HCT116 (cell line): ENCODE measurements around the gene SCARF1. TPM values are rescaled to one million over a fixed set of nuclear protein-coding genes. Genes with fewer than 3 reads are reported as not detected.

Experiments
- ATAC-seq: fragments of 200-7000 bp; cut with Tn5 transposase; 2 replicates; pipeline ENCODE4 v1.9.1; 2020; ENCODE audit warnings: mild to moderate bottlenecking, moderate library complexity
- BruUV-seq: library from RNA; stranded (reverse); fragments of 400-500 nt; replicated peaks from 2 replicates; lab custom pipeline; 2021; lab: Mats Ljungman, UMichigan
- CTCF ChIA-PET: fragments of 300-600 bp; sonication (Branson Sonifier 250); formaldehyde crosslinking; loops from one replicate; lab custom pipeline; 2021; ENCODE audit warnings: antibody characterized with exemption; lab: Charles Lee
- POLR2A ChIA-PET: fragments of 300-600, 350-600 bp; sonication (Branson Sonifier 250); formaldehyde crosslinking; loops from one replicate; lab custom pipeline; 2021; ENCODE audit warnings: antibody characterized with exemption; lab: Charles Lee
- RAD21 ChIA-PET, 2 experiments: fragments of 300-600 bp; sonication (Branson Sonifier 250); formaldehyde crosslinking; loops; one replicate each; lab custom pipeline; 2023; ENCODE audit warnings: low total read pairs in 2 of 2; ENCODE audit not compliant: uncharacterized antibody in 2 of 2, unreplicated experiment in 2 of 2, low non-redundant PET in 1 of 2; lab: Charles Lee
- DNase-seq: peaks from one replicate; pipeline ENCODE4 v3.0.0-alpha.2; 2010; ENCODE audit warnings: low read depth, low spot score
- H2AFZ ChIP-seq: fragments of 200-600 bp; shearing (Covaris generic), sonication (generic); 2 replicates; pipeline ENCODE4 v1.6.1; 2017; ENCODE audit warnings: low read depth, mixed run types, mixed read lengths, antibody characterized with exemption, low read length; ENCODE audit not compliant: poor library complexity, severe bottlenecking
- H3K27ac ChIP-seq: 2 replicates; pipeline ENCODE4 v1.5.1; 2012; ENCODE audit warnings: low read depth, low read length
- H3K27me3 ChIP-seq: fragments of 200-600 bp; sonication (generic); 2 replicates; pipeline ENCODE4 v1.6.1; 2016; ENCODE audit warnings: mixed run types, low read length, mixed read lengths; ENCODE audit not compliant: insufficient read depth
- H3K36me3 ChIP-seq, 2 experiments: fragments of 200-500 bp in 1 of 2; fragments of 200-600 bp in 1 of 2; sonication (Bioruptor generic) in 1 of 2; sonication (generic) in 1 of 2; 2 replicates each; pipeline versions ENCODE4 v1.5.1 to v1.6.1; 2014 to 2016; ENCODE audit warnings: low read length in 2 of 2, inconsistent platforms in 1 of 2, mixed read lengths in 1 of 2, mixed run types in 1 of 2; ENCODE audit not compliant: insufficient read depth in 2 of 2, control insufficient read depth in 1 of 2
- H3K4me1 ChIP-seq, 2 experiments: fragments of 200-600 bp in 1 of 2; sonication (generic) in 1 of 2; 2 replicates each; pipeline versions ENCODE4 v1.5.1 to v1.6.1; 2012 to 2017; ENCODE audit warnings: low read length in 2 of 2, inconsistent platforms in 1 of 2, mild to moderate bottlenecking in 1 of 2, mixed read lengths in 1 of 2, mixed run types in 1 of 2, moderate library complexity in 1 of 2; ENCODE audit not compliant: insufficient read depth in 2 of 2, control insufficient read depth in 1 of 2
- H3K4me2 ChIP-seq: fragments of 200-600 bp; sonication (generic); 2 replicates; pipeline ENCODE4 v1.6.1; 2017; ENCODE audit warnings: mixed run types, low read length, mixed read lengths
- H3K4me3 ChIP-seq, 2 experiments: fragments of 200-600 bp in 1 of 2; sonication (generic) in 1 of 2; replicated peaks in 1 of 2; 2 replicates each; pipeline ENCODE4 v1.5.1; 2011 to 2016; ENCODE audit warnings: low read length in 2 of 2, control low read depth in 1 of 2, low read depth in 1 of 2, mild to moderate bottlenecking in 1 of 2, mixed read lengths in 1 of 2, mixed run types in 1 of 2
- H3K79me2 ChIP-seq: fragments of 200-600 bp; sonication (generic); 2 replicates; pipeline ENCODE4 v1.6.1; 2017; ENCODE audit warnings: mild to moderate bottlenecking, mixed run types, low read length, moderate library complexity, mixed read lengths; ENCODE audit not compliant: insufficient read depth
- H3K9ac ChIP-seq: fragments of 200-600 bp; sonication (generic); 2 replicates; pipeline ENCODE4 v1.6.1; 2016; ENCODE audit warnings: low read length, mixed read lengths
- H3K9me2 ChIP-seq: fragments of 200-600 bp; sonication (generic), shearing (Covaris generic); 2 replicates; pipeline ENCODE4 v1.6.1; 2017; ENCODE audit warnings: mixed run types, mild to moderate bottlenecking, moderate library complexity; ENCODE audit not compliant: insufficient read depth
- H3K9me3 ChIP-seq, 2 experiments: fragments of 200-500 bp in 1 of 2; fragments of 200-600 bp in 1 of 2; sonication (Bioruptor generic) in 1 of 2; sonication (generic) in 1 of 2; 2 replicates each; pipeline ENCODE4 v1.6.1; 2014 to 2017; ENCODE audit warnings: low read length in 2 of 2, mixed read lengths in 2 of 2, inconsistent platforms in 1 of 2, low read depth in 1 of 2, mild to moderate bottlenecking in 1 of 2, mixed run types in 1 of 2, moderate library complexity in 1 of 2; ENCODE audit not compliant: control insufficient read depth in 1 of 2, insufficient read depth in 1 of 2
- H4K20me1 ChIP-seq: fragments of 200-600 bp; sonication (generic), shearing (Covaris generic); 2 replicates; pipeline ENCODE4 v1.6.1; 2017; ENCODE audit warnings: mixed run types, mild to moderate bottlenecking, moderate library complexity; ENCODE audit not compliant: insufficient read depth
- CTCF ChIP-seq, 3 experiments: fragments of 200-600 bp in 1 of 3; sonication (generic) in 1 of 3; IDR thresholded peaks in 2 of 3; conservative IDR thresholded peaks in 1 of 3; 2 replicates each; pipeline ENCODE4 v1.5.1; 2012 to 2017; ENCODE audit warnings: low read depth in 2 of 3, low read length in 2 of 3, antibody characterized with exemption in 1 of 3, borderline replicate concordance in 1 of 3, control low read depth in 1 of 3, mild to moderate bottlenecking in 1 of 3, mixed read lengths in 1 of 3, mixed run types in 1 of 3, moderate library complexity in 1 of 3; ENCODE audit not compliant: insufficient read depth in 1 of 3
- EZH2 ChIP-seq: fragments of 200-600 bp; sonication (generic); IDR thresholded peaks from 2 replicates; pipeline ENCODE4 v1.6.1; 2017; ENCODE audit warnings: antibody characterized with exemption, mixed run types
- JUND ChIP-seq: IDR thresholded peaks from 2 replicates; pipeline ENCODE4 v1.6.1; 2012
- MAX ChIP-seq: IDR thresholded peaks from 2 replicates; pipeline ENCODE4 v1.6.1; 2012
- POLR2A ChIP-seq: IDR thresholded peaks from 2 replicates; pipeline ENCODE4 v1.7.0; 2011; ENCODE audit warnings: borderline replicate concordance; ENCODE audit not compliant: insufficient read depth, insufficient read length; ENCODE audit errors: extremely low read depth
- POLR2AphosphoS5 ChIP-seq: IDR thresholded peaks from 2 replicates; pipeline ENCODE4 v1.6.1; 2011; ENCODE audit warnings: mild to moderate bottlenecking, low read depth, low read length, moderate library complexity
- TCF7L2 ChIP-seq: IDR thresholded peaks from 2 replicates; pipeline ENCODE4 v1.7.0; 2011; ENCODE audit warnings: borderline replicate concordance, inconsistent platforms; ENCODE audit not compliant: insufficient read depth, insufficient read length; ENCODE audit errors: extremely low read depth
- ZFX ChIP-seq: fragments of 450-650 bp; IDR thresholded peaks from 2 replicates; pipeline ENCODE4 v1.6.1; 2017
- intact Hi-C: fragments of 100-400 bp; cut with micrococcal nuclease; formaldehyde crosslinking; loops from 2 replicates; pipeline ENCODE4 v1.10.0; 2022
- total RNA-seq: library from RNA; stranded (reverse); gene quantifications from one replicate; pipeline ENCODE4 v1.2.1, GENCODE V29; 2021; ENCODE audit not compliant: unreplicated experiment

Gene SCARF1
- total RNA-seq, 1 experiment from 2014 or later = 2.2 TPM

- peak overlapping the region; percentile 93 for H3K4me2 ChIP-seq
- peak overlapping the region; percentile 65 for H3K9ac ChIP-seq
- intact Hi-C loops = no loop called here
- CTCF ChIA-PET = interaction anchor here (0.6 to 1.2 kb wide), 3 partner anchors 13 to 69 kb away, joined by 3 to 5 read pairs (median 3); no protein-coding TSS in a partner anchor
- H3K9me3 ChIP-seq = no peaks in the 10 kb centered on the region
- H3K9me2 ChIP-seq = no peaks in the 10 kb centered on the region
- no peaks in the 10 kb centered on the region for H3K36me3 ChIP-seq
- no peaks in the 10 kb centered on the region for H3K79me2 ChIP-seq
- peak overlapping the region; percentile 33 to 61 for H3K4me3 ChIP-seq
- POLR2A ChIA-PET = interaction anchor here (1.4 kb wide), 1 partner anchor 15 kb away, joined by 5 read pairs; the partner anchor contains the start of gene SLC43A2
- H4K20me1 ChIP-seq = no peaks in the 10 kb centered on the region
- H3K4me1 ChIP-seq = peaks cover 22 to 39% of the 10 kb centered on the region in 2 experiments
- ATAC-seq (peak; percentile 80), DNase-seq (peak; percentile 62)
- TF ChIP-seq MAX = peak; percentile 71; the same call in 1 of the 2 replicates
- TF ChIP-seq CTCF (IDR thresholded peaks at IDR 0.05 in 2 of 3, conservative IDR thresholded peaks at IDR 0.05 in 1 of 3; ENCODE audit: borderline replicate concordance in 1 of 3, insufficient read depth in 1 of 3, low read depth in 2 of 3, low read length in 2 of 3) = peak; percentile 32 to 40 (median 36); a peak in 4 of 6 replicates
- no peak for TF ChIP-seq TCF7L2
- peak; percentile 71 for TF ChIP-seq POLR2AphosphoS5
- peak; percentile 67; the same call in 1 of the 2 replicates for TF ChIP-seq ZFX
- no peak for TF ChIP-seq EZH2
- TF ChIP-seq JUND = no peak
- peak; percentile 39 for TF ChIP-seq POLR2A
- no peak overlapping the region for H2AFZ ChIP-seq
- no TSS peak for BruUV-seq
- no peaks in the 10 kb centered on the region for H3K27me3 ChIP-seq
- peak overlapping the region; percentile 73; the same call in 1 of the 2 replicates for H3K27ac ChIP-seq
- RAD21 ChIA-PET = no interaction called here
Observed at GRCh38 chr17:1643293-1643998, 2.1 kb downstream of the SCARF1 start.
